ENCODE results near the gene NECAB2.

Gene NECAB2

GRCh38 chr16:84000989-84001642 is 33.1 kb downstream of the NECAB2 start:
- Histone ChIP-seq H3K9me3 (ENCODE audit: control insufficient read depth, insufficient read depth, low read length) (no peaks in the 10 kb centered on the region), H3K27me3 (ENCODE audit: control insufficient read depth, insufficient read depth, low read length) (no peaks in the 10 kb centered on the region; the same call in 1 of the 2 replicates), H3K27ac (ENCODE audit: low read depth, low read length) (no peak overlapping the region), H3K36me3 (ENCODE audit: control insufficient read depth, insufficient read depth, low read length) (no peaks in the 10 kb centered on the region), H3K4me3 (ENCODE audit: low read depth, low read length) (no peak overlapping the region), H3K4me1 (ENCODE audit: control insufficient read depth, insufficient read depth, low read length) (no peaks in the 10 kb centered on the region), H3K9ac (ENCODE audit: low read depth, low read length) (no peak overlapping the region)

DNA sequence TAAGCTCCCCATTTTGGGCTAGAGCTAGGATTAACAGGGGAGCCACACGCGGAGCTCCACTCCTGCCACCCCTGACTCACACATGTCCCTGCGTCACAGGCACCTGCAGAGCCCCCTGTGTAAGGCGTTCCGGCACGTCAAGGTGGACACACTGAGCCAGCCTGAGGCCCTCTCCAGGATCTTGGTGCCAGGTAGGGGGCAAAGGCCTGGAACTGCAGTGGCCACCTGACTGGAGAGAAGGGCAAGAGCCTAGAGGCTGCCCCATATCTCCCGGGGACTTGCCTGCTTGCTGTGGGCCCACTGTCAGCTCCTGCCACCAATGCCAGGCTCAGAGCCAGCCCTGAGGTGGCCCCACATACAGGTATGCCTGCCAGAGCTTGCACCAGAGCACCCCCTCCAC is 33.7 kb downstream of the NECAB2 start:
- Histone ChIP-seq H3K4me3 (ENCODE audit: low read depth, low read length) (no peak overlapping the region), H3K9me3 (ENCODE audit: control insufficient read depth, insufficient read depth, low read length) (no peaks in the 10 kb centered on the region), H3K27ac (ENCODE audit: low read depth, low read length) (no peak overlapping the region), H3K27me3 (ENCODE audit: control insufficient read depth, insufficient read depth, low read length) (no peaks in the 10 kb centered on the region; the same call in 1 of the 2 replicates), H3K36me3 (ENCODE audit: control insufficient read depth, insufficient read depth, low read length) (no peaks in the 10 kb centered on the region), H3K9ac (ENCODE audit: low read depth, low read length) (no peak overlapping the region), H3K4me1 (ENCODE audit: control insufficient read depth, insufficient read depth, low read length) (no peaks in the 10 kb centered on the region)

GRCh38 chr16:84003038-84003437 is 35.0 kb downstream of the NECAB2 start:
- no peak overlapping the region for H3K9ac ChIP-seq (ENCODE audit: low read depth, low read length)
- H3K36me3 ChIP-seq (ENCODE audit: control insufficient read depth, insufficient read depth, low read length), result no peaks in the 10 kb centered on the region
- H3K27ac ChIP-seq (ENCODE audit: low read depth, low read length), result no peak overlapping the region
- no peak overlapping the region for H3K4me3 ChIP-seq (ENCODE audit: low read depth, low read length)
- H3K9me3 ChIP-seq (ENCODE audit: control insufficient read depth, insufficient read depth, low read length), result no peaks in the 10 kb centered on the region
- H3K4me1 ChIP-seq (ENCODE audit: control insufficient read depth, insufficient read depth, low read length), result no peaks in the 10 kb centered on the region
- H3K27me3 ChIP-seq (ENCODE audit: control insufficient read depth, insufficient read depth, low read length), result no peaks in the 10 kb centered on the region; the same call in 1 of the 2 replicates

DNA sequence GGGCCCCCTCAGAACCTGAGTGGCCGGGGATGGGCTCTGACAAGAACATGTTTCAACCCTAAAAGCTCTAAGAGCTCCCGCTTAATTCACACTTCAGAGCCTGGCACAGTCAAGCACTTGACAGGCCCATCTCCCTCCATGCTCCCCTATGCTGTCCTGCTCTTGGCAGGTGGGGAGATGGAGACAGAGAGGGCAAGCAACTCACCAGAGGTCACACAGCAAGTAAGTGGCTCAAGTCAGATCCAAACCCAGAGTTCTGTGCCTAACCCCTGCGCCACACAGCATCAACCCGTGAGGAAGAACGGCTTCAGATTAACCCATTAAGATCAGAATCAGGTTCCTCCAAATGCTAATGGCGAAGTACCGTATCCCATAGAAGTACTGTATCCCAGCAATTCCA is 36.4 kb downstream of the NECAB2 start:
- H3K27ac ChIP-seq (ENCODE audit: low read depth, low read length), result no peak overlapping the region
- H3K9ac ChIP-seq (ENCODE audit: low read depth, low read length), result no peak overlapping the region
- no peaks in the 10 kb centered on the region for H3K9me3 ChIP-seq (ENCODE audit: control insufficient read depth, insufficient read depth, low read length)
- H3K27me3 ChIP-seq (ENCODE audit: control insufficient read depth, insufficient read depth, low read length), result no peaks in the 10 kb centered on the region; the same call in 1 of the 2 replicates
- H3K4me1 ChIP-seq (ENCODE audit: control insufficient read depth, insufficient read depth, low read length), result no peaks in the 10 kb centered on the region
- no peak overlapping the region for H3K4me3 ChIP-seq (ENCODE audit: low read depth, low read length)
- H3K36me3 ChIP-seq (ENCODE audit: control insufficient read depth, insufficient read depth, low read length), result no peaks in the 10 kb centered on the region

GRCh38 chr16:84005391-84005790 is 37.3 kb downstream of the NECAB2 start:
- no peaks in the 10 kb centered on the region for H3K4me1 ChIP-seq (ENCODE audit: control insufficient read depth, insufficient read depth, low read length)
- no peak overlapping the region for H3K27ac ChIP-seq (ENCODE audit: low read depth, low read length)
- H3K9ac ChIP-seq (ENCODE audit: low read depth, low read length), result no peak overlapping the region
- no peaks in the 10 kb centered on the region for H3K36me3 ChIP-seq (ENCODE audit: control insufficient read depth, insufficient read depth, low read length)
- no peaks in the 10 kb centered on the region for H3K9me3 ChIP-seq (ENCODE audit: control insufficient read depth, insufficient read depth, low read length)
- no peaks in the 10 kb centered on the region; the same call in 1 of the 2 replicates for H3K27me3 ChIP-seq (ENCODE audit: control insufficient read depth, insufficient read depth, low read length)
- no peak overlapping the region for H3K4me3 ChIP-seq (ENCODE audit: low read depth, low read length)

DNA sequence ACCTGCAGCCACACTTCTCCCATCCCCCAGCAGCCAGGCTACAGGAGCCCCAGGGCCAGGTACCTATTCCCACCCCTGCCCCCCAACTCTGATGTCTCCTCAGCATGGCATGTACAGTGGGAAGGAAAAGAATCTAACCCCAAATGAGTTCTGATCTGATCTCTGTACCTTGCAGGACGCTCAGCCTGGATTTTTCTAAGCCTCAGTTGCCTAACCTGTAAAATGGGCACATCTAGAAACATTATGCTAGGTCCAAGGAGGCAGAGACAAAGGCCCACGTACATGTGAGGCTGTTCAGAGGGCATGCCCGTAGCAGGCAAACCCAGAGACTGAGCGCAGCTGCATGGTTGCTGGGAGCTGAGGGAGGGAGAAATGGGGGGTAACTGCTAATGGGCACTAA is 39.5 kb downstream of the NECAB2 start:
- Histone ChIP-seq H3K9ac (ENCODE audit: low read depth, low read length) (no peak overlapping the region), H3K4me1 (ENCODE audit: control insufficient read depth, insufficient read depth, low read length) (no peaks in the 10 kb centered on the region), H3K36me3 (ENCODE audit: control insufficient read depth, insufficient read depth, low read length) (no peaks in the 10 kb centered on the region), H3K27ac (ENCODE audit: low read depth, low read length) (no peak overlapping the region), H3K9me3 (ENCODE audit: control insufficient read depth, insufficient read depth, low read length) (no peaks in the 10 kb centered on the region), H3K4me3 (ENCODE audit: low read depth, low read length) (no peak overlapping the region), H3K27me3 (ENCODE audit: control insufficient read depth, insufficient read depth, low read length) (no peaks in the 10 kb centered on the region; the same call in 1 of the 2 replicates)

GRCh38 chr16:84007965-84008364 is 39.9 kb downstream of the NECAB2 start:
- Histone ChIP-seq H3K4me1 (ENCODE audit: control insufficient read depth, insufficient read depth, low read length) (no peaks in the 10 kb centered on the region), H3K4me3 (ENCODE audit: low read depth, low read length) (no peak overlapping the region), H3K9me3 (ENCODE audit: control insufficient read depth, insufficient read depth, low read length) (no peaks in the 10 kb centered on the region), H3K27me3 (ENCODE audit: control insufficient read depth, insufficient read depth, low read length) (no peaks in the 10 kb centered on the region; the same call in 1 of the 2 replicates), H3K27ac (ENCODE audit: low read depth, low read length) (no peak overlapping the region), H3K36me3 (ENCODE audit: control insufficient read depth, insufficient read depth, low read length) (no peaks in the 10 kb centered on the region), H3K9ac (ENCODE audit: low read depth, low read length) (no peak overlapping the region)

GRCh38 chr16:84009282-84009681 is 41.2 kb downstream of the NECAB2 start:
- Histone ChIP-seq H3K36me3 (ENCODE audit: control insufficient read depth, insufficient read depth, low read length) (no peaks in the 10 kb centered on the region), H3K27ac (ENCODE audit: low read depth, low read length) (no peak overlapping the region), H3K9me3 (ENCODE audit: control insufficient read depth, insufficient read depth, low read length) (no peaks in the 10 kb centered on the region), H3K4me3 (ENCODE audit: low read depth, low read length) (no peak overlapping the region), H3K4me1 (ENCODE audit: control insufficient read depth, insufficient read depth, low read length) (no peaks in the 10 kb centered on the region), H3K27me3 (ENCODE audit: control insufficient read depth, insufficient read depth, low read length) (no peaks in the 10 kb centered on the region; the same call in 1 of the 2 replicates), H3K9ac (ENCODE audit: low read depth, low read length) (no peak overlapping the region)

DNA sequence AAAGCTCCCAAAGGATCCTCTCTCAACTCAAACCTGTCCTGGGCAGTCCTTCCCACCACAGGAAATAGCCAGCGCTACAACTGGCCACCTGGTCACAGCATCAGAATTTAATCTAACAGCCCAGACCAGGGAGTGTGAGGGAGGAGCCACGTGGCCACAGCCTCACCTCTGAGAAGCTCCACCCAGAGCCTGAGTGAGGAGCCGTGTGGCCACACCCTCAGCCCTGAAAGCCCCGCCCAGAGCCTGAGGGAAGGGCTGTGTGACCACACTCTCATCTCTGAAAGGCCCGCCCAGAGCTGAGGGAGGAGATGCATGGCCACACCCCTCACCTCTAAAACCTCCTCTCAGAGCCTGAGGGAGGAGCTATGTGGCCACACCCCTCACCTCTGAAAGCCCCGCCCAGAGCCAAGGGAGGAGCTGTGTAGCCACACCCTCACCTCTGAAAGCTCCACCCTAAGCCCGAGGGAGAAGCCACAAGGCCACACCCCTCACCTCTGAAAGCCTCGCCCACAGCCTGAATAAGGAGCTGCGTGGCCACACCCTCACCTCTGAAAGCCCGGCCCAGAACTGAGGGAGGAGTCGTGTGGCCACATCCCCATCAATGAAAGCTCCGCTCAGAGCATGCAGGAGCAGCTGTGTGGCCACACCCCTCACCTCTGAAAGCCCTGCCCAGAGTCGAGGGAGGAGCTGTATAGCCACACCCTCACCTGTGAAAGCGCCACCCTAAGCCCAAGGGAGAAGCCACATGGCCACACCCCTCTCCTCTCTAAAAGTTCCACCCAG is 45.9 kb downstream of the NECAB2 start:
- Histone ChIP-seq H3K36me3 (ENCODE audit: control insufficient read depth, insufficient read depth, low read length) (no peaks in the 10 kb centered on the region), H3K4me1 (ENCODE audit: control insufficient read depth, insufficient read depth, low read length) (0 out of 2 replicates have a peak, but pooled peaks cover 3% of the 10 kb centered on the region), H3K9ac (ENCODE audit: low read depth, low read length) (no peak overlapping the region), H3K27ac (ENCODE audit: low read depth, low read length) (no peak overlapping the region), H3K9me3 (ENCODE audit: control insufficient read depth, insufficient read depth, low read length) (no peaks in the 10 kb centered on the region), H3K4me3 (ENCODE audit: low read depth, low read length) (no peak overlapping the region), H3K27me3 (ENCODE audit: control insufficient read depth, insufficient read depth, low read length) (no peaks in the 10 kb centered on the region)

DNA sequence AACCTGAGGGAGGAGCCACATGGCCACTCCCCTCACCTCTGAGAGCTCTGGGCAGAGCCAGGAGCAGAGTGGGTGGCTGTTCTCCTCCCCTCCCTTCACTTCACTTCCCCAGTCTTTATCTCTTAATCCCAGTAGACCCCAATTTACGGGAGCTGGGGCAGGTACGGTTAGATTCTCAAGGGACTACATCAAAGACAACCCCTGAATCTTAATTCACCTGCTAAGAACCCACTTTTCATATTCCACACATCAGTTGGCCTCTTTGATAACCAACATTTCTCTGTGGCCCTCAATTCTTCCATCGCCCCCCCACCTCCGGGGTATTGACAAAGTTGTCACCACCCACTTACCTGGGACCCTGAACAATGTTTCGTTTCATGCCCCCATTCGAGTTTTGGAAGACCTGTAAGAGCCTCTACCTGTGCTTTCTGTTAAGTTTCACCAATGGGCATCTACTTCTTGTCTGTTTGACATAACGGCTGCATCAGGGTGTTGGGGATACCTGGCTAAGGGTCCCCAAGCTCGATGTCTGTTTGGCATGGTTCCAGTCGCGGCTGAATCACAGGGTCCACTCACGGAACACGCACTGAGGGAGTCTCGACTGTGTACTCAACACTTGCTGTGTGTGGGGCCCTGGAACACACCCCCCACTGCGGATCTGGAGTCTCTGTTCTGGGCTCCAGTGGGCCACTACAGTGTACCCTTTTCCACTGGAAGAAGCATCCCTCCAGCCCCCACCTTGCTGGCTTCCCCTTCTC is 46.7 kb downstream of the NECAB2 start:
- H3K4me3 ChIP-seq (ENCODE audit: low read depth, low read length), result peak overlapping the region; percentile 8; the same call in 1 of the 2 replicates
- H3K9me3 ChIP-seq (ENCODE audit: control insufficient read depth, insufficient read depth, low read length), result no peaks in the 10 kb centered on the region
- 0 out of 2 replicates have a peak, but pooled peaks cover 3% of the 10 kb centered on the region for H3K4me1 ChIP-seq (ENCODE audit: control insufficient read depth, insufficient read depth, low read length)
- H3K27me3 ChIP-seq (ENCODE audit: control insufficient read depth, insufficient read depth, low read length), result no peaks in the 10 kb centered on the region
- no peaks in the 10 kb centered on the region for H3K36me3 ChIP-seq (ENCODE audit: control insufficient read depth, insufficient read depth, low read length)
- H3K27ac ChIP-seq (ENCODE audit: low read depth, low read length), result no peak overlapping the region
- H3K9ac ChIP-seq (ENCODE audit: low read depth, low read length), result no peak overlapping the region
